H1 (cell line): ENCODE results near the gene OBSCN. TPM values are rescaled to one million over a fixed set of nuclear protein-coding genes. Genes with fewer than 3 reads are reported as not detected.

Experiments used
- BRCA1 ChIP-seq: IDR thresholded peaks from 2 replicates; pipeline ENCODE4 v1.6.1; 2012; ENCODE audit warnings: low read depth, low read length, improper control_type of control experiment
- CTBP2 ChIP-seq: IDR thresholded peaks from 2 replicates; pipeline ENCODE4 v1.7.0; 2011; ENCODE audit warnings: borderline replicate concordance, mild to moderate bottlenecking, moderate library complexity, mixed read lengths, low read length; ENCODE audit not compliant: insufficient read depth, insufficient read length
- FOSL1 ChIP-seq: IDR thresholded peaks from 2 replicates; pipeline ENCODE4 v1.6.1; 2011; ENCODE audit warnings: mild to moderate bottlenecking, low read depth, low read length, moderate library complexity; ENCODE audit not compliant: insufficient read depth
- HDAC6 ChIP-seq: IDR thresholded peaks from one replicate; pipeline ENCODE4 v1.7.1; 2012; ENCODE audit warnings: low read depth, mild to moderate bottlenecking, inconsistent platforms, low read length, moderate library complexity
- KDM4A ChIP-seq: IDR thresholded peaks from one replicate; pipeline ENCODE4 v1.7.1; 2012; ENCODE audit warnings: low read depth, mild to moderate bottlenecking, moderate library complexity, low read length, inconsistent platforms; ENCODE audit not compliant: severe bottlenecking
- MAFK ChIP-seq: IDR thresholded peaks from 2 replicates; pipeline ENCODE4 v1.6.1; 2012; ENCODE audit warnings: low read depth, mild to moderate bottlenecking, improper control_type of control experiment, low read length
- RAD21 ChIP-seq, 2 experiments: IDR thresholded peaks in 1 of 2; conservative IDR thresholded peaks in 1 of 2; 2 replicates each; pipeline ENCODE4 v1.6.1; 2011; ENCODE audit warnings: low read depth in 2 of 2, low read length in 2 of 2, improper control_type of control experiment in 1 of 2, inconsistent platforms in 1 of 2, mild to moderate bottlenecking in 1 of 2, moderate library complexity in 1 of 2
- SRF ChIP-seq: IDR thresholded peaks from 2 replicates; pipeline ENCODE4 v1.6.1; 2011; ENCODE audit warnings: mild to moderate bottlenecking, low read depth, low read length, moderate library complexity
- USF2 ChIP-seq: IDR thresholded peaks from 2 replicates; pipeline ENCODE4 v1.6.1; 2011; ENCODE audit warnings: low read length, improper control_type of control experiment
- polyA plus RNA-seq, 7 experiments: library from polyadenylated mRNA; depleted of rRNA in 3 of 7; stranded (reverse) in 5 of 7; unstranded in 2 of 7; fragments of >200 nt in 5 of 7; fragments of 200-250 nt in 2 of 7; gene quantifications; 1 replicate in 5 of 7; 2 replicates in 1 of 7; 4 replicates in 1 of 7; pipeline versions ENCODE4 v1.2.1 to v1.2.3, GENCODE V29; 2011 to 2013; ENCODE audit warnings: missing spikeins in 2 of 7, mixed read lengths in 2 of 7
- total RNA-seq: library from RNA; stranded (reverse); fragmentation: NEBNext Ultra II Directional; extraction: Animal tissue kit (Norgen Biotek cat#: 25700); gene quantifications from 2 replicates; pipeline ENCODE4 v1.2.1, GENCODE V29; 2021
- TF ChIP-seq, protein P1 (sequence below): fragments of 300-600 bp; sonication (generic); IDR thresholded peaks from 2 replicates; pipeline ENCODE4 v1.7.1; 2012; ENCODE audit warnings: low read length, moderate library complexity, mild to moderate bottlenecking, inconsistent platforms; ENCODE audit not compliant: insufficient replicate concordance

OBSCN gene
- total and polyA plus RNA-seq, 2 of the 8 experiments (the other 6 are each of a cell fraction or from before 2014, with no cell fraction given) = 7.5 to 28.4 TPM

DNA sequence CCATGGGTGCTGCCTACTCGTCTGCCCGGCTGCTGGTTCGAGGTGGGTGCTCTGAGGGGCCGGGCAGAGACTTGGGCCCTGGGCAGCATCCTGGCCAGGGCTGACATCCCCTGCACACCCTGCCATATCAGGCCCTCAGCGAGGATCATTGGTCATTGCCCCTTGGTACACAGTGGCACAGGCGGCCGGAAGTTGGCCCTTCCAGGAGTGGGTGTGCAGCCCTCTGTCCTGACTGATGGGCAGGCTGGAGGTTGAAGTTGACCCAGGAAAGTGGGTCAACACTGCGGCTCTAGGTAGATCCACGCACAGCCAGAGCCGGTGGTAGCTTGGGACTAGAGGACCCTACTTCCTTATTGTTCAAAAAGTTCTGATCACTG lies 125.9 kb downstream of the OBSCN start (continued):
- TF ChIP-seq, protein P1, sequence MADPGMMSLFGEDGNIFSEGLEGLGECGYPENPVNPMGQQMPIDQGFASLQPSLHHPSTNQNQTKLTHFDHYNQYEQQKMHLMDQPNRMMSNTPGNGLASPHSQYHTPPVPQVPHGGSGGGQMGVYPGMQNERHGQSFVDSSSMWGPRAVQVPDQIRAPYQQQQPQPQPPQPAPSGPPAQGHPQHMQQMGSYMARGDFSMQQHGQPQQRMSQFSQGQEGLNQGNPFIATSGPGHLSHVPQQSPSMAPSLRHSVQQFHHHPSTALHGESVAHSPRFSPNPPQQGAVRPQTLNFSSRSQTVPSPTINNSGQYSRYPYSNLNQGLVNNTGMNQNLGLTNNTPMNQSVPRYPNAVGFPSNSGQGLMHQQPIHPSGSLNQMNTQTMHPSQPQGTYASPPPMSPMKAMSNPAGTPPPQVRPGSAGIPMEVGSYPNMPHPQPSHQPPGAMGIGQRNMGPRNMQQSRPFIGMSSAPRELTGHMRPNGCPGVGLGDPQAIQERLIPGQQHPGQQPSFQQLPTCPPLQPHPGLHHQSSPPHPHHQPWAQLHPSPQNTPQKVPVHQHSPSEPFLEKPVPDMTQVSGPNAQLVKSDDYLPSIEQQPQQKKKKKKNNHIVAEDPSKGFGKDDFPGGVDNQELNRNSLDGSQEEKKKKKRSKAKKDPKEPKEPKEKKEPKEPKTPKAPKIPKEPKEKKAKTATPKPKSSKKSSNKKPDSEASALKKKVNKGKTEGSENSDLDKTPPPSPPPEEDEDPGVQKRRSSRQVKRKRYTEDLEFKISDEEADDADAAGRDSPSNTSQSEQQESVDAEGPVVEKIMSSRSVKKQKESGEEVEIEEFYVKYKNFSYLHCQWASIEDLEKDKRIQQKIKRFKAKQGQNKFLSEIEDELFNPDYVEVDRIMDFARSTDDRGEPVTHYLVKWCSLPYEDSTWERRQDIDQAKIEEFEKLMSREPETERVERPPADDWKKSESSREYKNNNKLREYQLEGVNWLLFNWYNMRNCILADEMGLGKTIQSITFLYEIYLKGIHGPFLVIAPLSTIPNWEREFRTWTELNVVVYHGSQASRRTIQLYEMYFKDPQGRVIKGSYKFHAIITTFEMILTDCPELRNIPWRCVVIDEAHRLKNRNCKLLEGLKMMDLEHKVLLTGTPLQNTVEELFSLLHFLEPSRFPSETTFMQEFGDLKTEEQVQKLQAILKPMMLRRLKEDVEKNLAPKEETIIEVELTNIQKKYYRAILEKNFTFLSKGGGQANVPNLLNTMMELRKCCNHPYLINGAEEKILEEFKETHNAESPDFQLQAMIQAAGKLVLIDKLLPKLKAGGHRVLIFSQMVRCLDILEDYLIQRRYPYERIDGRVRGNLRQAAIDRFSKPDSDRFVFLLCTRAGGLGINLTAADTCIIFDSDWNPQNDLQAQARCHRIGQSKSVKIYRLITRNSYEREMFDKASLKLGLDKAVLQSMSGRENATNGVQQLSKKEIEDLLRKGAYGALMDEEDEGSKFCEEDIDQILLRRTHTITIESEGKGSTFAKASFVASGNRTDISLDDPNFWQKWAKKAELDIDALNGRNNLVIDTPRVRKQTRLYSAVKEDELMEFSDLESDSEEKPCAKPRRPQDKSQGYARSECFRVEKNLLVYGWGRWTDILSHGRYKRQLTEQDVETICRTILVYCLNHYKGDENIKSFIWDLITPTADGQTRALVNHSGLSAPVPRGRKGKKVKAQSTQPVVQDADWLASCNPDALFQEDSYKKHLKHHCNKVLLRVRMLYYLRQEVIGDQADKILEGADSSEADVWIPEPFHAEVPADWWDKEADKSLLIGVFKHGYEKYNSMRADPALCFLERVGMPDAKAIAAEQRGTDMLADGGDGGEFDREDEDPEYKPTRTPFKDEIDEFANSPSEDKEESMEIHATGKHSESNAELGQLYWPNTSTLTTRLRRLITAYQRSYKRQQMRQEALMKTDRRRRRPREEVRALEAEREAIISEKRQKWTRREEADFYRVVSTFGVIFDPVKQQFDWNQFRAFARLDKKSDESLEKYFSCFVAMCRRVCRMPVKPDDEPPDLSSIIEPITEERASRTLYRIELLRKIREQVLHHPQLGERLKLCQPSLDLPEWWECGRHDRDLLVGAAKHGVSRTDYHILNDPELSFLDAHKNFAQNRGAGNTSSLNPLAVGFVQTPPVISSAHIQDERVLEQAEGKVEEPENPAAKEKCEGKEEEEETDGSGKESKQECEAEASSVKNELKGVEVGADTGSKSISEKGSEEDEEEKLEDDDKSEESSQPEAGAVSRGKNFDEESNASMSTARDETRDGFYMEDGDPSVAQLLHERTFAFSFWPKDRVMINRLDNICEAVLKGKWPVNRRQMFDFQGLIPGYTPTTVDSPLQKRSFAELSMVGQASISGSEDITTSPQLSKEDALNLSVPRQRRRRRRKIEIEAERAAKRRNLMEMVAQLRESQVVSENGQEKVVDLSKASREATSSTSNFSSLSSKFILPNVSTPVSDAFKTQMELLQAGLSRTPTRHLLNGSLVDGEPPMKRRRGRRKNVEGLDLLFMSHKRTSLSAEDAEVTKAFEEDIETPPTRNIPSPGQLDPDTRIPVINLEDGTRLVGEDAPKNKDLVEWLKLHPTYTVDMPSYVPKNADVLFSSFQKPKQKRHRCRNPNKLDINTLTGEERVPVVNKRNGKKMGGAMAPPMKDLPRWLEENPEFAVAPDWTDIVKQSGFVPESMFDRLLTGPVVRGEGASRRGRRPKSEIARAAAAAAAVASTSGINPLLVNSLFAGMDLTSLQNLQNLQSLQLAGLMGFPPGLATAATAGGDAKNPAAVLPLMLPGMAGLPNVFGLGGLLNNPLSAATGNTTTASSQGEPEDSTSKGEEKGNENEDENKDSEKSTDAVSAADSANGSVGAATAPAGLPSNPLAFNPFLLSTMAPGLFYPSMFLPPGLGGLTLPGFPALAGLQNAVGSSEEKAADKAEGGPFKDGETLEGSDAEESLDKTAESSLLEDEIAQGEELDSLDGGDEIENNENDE = no peak
- TF ChIP-seq SRF = no peak
- no peak for TF ChIP-seq CTBP2
- no peak for TF ChIP-seq FOSL1
- no peak for TF ChIP-seq KDM4A
- no peak for TF ChIP-seq BRCA1
- TF ChIP-seq MAFK = no peak
- TF ChIP-seq RAD21 (IDR thresholded peaks at IDR 0.05 in 1 of 2, conservative IDR thresholded peaks at IDR 0.05 in 1 of 2; ENCODE audit: low read depth in 2 of 2, low read length in 2 of 2) = no peak
- TF ChIP-seq USF2 = no peak
- TF ChIP-seq HDAC6 = no peak
